Parathyroid adenoma (tissue), 2 donors: ENCODE measurements around the gene GAK.

Source experiments
- H2AFZ ChIP-seq: fragments of 300-600 bp; sonication (generic); one replicate; pipeline ENCODE4 v1.7.0; 2017; ENCODE audit warnings: antibody characterized with exemption, mild to moderate bottlenecking
- H3K27ac ChIP-seq: fragments of 300-600 bp; sonication (generic); one replicate; pipeline ENCODE4 v1.7.0; 2017
- H3K27me3 ChIP-seq: fragments of 300-600 bp; sonication (generic); one replicate; pipeline ENCODE4 v1.7.0; 2017; ENCODE audit warnings: low read length; ENCODE audit not compliant: control insufficient read depth, insufficient read depth
- H3K36me3 ChIP-seq: fragments of 300-600 bp; sonication (generic); one replicate; pipeline ENCODE4 v1.7.0; 2017; ENCODE audit warnings: low read length; ENCODE audit not compliant: control insufficient read depth, insufficient read depth
- H3K4me1 ChIP-seq: fragments of 300-600 bp; sonication (generic); one replicate; pipeline ENCODE4 v1.7.0; 2017; ENCODE audit warnings: control low read depth
- H3K4me2 ChIP-seq: fragments of 300-600 bp; sonication (generic); one replicate; pipeline ENCODE4 v1.7.0; 2017; ENCODE audit warnings: low read length
- H3K4me3 ChIP-seq: fragments of 300-600 bp; sonication (generic); one replicate; pipeline ENCODE4 v1.7.0; 2017; ENCODE audit warnings: low read depth, low read length
- H3K79me2 ChIP-seq: fragments of 300-600 bp; sonication (generic); one replicate; pipeline ENCODE4 v1.7.0; 2017; ENCODE audit warnings: control low read depth
- H3K9ac ChIP-seq: fragments of 300-600 bp; sonication (generic); one replicate; pipeline ENCODE4 v1.7.0; 2017; ENCODE audit warnings: mild to moderate bottlenecking
- H3K9me3 ChIP-seq: fragments of 300-600 bp; sonication (generic); one replicate; pipeline ENCODE4 v1.7.0; 2017; ENCODE audit warnings: low read length; ENCODE audit not compliant: control insufficient read depth
- CTCF ChIP-seq: fragments of 300-600 bp; sonication (generic); IDR thresholded peaks from one replicate; pipeline ENCODE4 v1.7.0; 2017; ENCODE audit warnings: antibody characterized with exemption, mild to moderate bottlenecking
- donor health status: primary hyperparathyroidism.

GAK gene

GRCh38 chr4:963276-964225 is 31.4 kb upstream of the GAK start:
- no peaks in the 10 kb centered on the region for H3K4me1 ChIP-seq
- H2AFZ ChIP-seq: no peak overlapping the region
- no peak for TF ChIP-seq CTCF
- no peak overlapping the region for H3K4me3 ChIP-seq
- no peak overlapping the region for H3K9ac ChIP-seq
- no peaks in the 10 kb centered on the region for H3K27me3 ChIP-seq
- no peaks in the 10 kb centered on the region for H3K9me3 ChIP-seq
- H3K36me3 ChIP-seq: no peaks in the 10 kb centered on the region
- no peak overlapping the region for H3K27ac ChIP-seq
- no peak overlapping the region for H3K4me2 ChIP-seq
- no peaks in the 10 kb centered on the region for H3K79me2 ChIP-seq

DNA sequence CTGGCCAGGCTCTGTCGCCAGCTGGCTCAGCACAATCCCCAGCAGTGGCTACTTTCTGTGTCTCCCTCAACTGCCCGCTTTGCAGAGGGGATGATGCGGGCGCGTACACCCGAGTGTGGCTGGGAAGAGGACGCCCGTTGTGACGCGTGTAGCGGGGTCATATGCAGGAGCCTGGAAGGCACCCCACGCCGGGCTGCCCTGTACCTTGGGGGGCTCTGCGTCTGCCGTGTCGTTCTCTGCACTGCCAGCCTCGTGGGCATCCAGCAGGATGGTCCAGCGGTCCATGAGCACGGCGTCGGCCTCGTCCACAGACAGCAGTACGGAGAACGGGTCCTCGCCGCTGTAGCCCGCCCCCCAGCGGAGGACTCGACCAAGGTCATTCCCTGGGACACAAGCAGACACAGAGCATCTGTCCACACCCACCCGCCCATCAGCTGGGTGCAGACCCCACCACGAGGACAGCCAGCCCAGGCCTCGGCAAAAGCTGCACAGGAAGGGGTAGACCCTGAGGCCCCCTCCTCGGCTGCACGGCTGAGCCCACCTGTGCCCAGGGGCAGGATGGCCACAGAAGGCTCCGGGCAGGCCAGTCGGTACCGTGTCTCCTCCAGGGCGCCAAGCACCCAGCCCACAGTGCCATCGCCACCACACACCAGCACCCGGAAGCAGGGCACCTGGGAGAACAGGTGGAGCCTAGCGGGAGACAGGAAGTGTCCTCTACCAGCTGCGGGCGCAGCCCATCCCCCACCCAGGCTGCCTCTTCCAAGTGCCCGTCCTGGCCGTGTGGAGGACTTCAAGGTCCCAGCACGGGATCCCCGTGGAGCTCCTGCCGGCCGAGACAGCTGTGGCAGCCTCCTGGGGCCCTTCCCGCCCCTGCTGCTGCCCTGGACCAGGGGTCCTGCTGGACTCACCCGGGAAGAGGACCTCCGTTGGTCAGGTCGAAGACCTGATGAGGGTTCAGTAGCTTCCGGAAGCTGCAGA is 30.4 kb upstream of the GAK start:
- Histone ChIP-seq H3K4me1 (no peaks in the 10 kb centered on the region), H3K27me3 (no peaks in the 10 kb centered on the region), H3K79me2 (no peaks in the 10 kb centered on the region), H2AFZ (no peak overlapping the region), H3K27ac (no peak overlapping the region), H3K9ac (no peak overlapping the region), H3K36me3 (no peaks in the 10 kb centered on the region), H3K4me2 (no peak overlapping the region), H3K4me3 (no peak overlapping the region), H3K9me3 (no peaks in the 10 kb centered on the region)
- TF ChIP-seq CTCF: no peak

- Histone ChIP-seq H3K9ac (no peak overlapping the region), H3K9me3 (no peaks in the 10 kb centered on the region), H2AFZ (no peak overlapping the region), H3K27me3 (no peaks in the 10 kb centered on the region), H3K4me2 (no peak overlapping the region), H3K79me2 (no peaks in the 10 kb centered on the region), H3K27ac (no peak overlapping the region), H3K36me3 (no peaks in the 10 kb centered on the region), H3K4me3 (no peak overlapping the region), H3K4me1 (no peaks in the 10 kb centered on the region)
- TF ChIP-seq CTCF: no peak
Measured at GRCh38 chr4:961351-962230, 29.5 kb upstream of the GAK start.

DNA sequence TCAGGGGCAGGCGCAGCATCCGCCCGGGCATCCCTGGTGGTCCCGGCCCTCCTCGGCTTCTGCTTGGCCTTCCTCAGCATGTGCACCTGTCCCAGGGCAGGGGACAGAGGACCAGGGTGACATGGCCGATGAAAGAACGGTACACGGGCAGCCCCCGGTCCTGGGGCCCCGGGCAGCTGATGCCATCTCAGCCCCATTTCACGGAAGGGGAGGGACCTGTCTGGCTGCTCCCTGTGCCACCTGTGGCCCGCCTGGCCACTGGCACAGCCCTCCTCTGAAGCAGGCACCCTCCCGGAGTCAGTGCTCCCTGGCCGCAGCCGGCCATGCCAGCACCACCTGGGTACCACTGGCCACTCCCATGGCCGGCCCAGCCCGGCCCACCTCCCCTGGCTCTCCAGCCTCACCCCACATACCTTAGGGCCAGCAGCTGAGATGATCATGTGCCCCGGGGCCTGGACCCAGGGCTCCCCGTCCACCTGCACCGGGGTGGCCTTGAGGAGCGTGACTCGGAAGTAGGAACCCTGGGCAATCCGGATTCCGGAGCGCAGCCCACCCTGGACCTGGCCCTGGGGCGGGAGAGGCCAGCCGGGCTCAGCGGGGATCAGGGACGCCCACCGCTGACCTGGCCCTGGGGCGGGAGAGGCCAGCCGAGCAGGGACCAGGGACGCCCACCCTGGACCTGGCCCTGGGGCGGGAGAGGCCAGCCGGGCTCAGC is 28.7 kb upstream of the GAK start:
- Histone ChIP-seq H3K27ac (no peak overlapping the region), H3K4me2 (no peak overlapping the region), H3K36me3 (no peaks in the 10 kb centered on the region), H3K9me3 (no peaks in the 10 kb centered on the region), H2AFZ (no peak overlapping the region), H3K9ac (no peak overlapping the region), H3K27me3 (no peaks in the 10 kb centered on the region), H3K4me3 (no peak overlapping the region), H3K4me1 (no peaks in the 10 kb centered on the region), H3K79me2 (no peaks in the 10 kb centered on the region)
- no peak for TF ChIP-seq CTCF
